Gastroesophageal sphincter (tissue), 3 donors: Measurements from ENCODE around the gene GON4L.
"Not testable (repeated sequence)": the region's sequence is repeated elsewhere in the genome, so short reads cannot be mapped to it uniquely, and the experiment has no call there.

Experiments used
- CTCF ChIP-seq, 4 experiments: fragments of 200-600 bp in 2 of 4; fragments of 450-650 bp in 2 of 4; sonication (generic) in 1 of 4; IDR thresholded peaks; one replicate each; pipeline ENCODE4 v1.5.1; 2017 to 2019; ENCODE audit warnings: antibody characterized with exemption in 4 of 4, mild to moderate bottlenecking in 2 of 4, moderate library complexity in 2 of 4
- POLR2A ChIP-seq, 2 donors: fragments of 450-650 bp; IDR thresholded peaks; one replicate each; pipeline ENCODE4 v1.6.1; 2017; ENCODE audit warnings: antibody characterized with exemption in 2 of 2, mild to moderate bottlenecking in 2 of 2, moderate library complexity in 1 of 2

DNA sequence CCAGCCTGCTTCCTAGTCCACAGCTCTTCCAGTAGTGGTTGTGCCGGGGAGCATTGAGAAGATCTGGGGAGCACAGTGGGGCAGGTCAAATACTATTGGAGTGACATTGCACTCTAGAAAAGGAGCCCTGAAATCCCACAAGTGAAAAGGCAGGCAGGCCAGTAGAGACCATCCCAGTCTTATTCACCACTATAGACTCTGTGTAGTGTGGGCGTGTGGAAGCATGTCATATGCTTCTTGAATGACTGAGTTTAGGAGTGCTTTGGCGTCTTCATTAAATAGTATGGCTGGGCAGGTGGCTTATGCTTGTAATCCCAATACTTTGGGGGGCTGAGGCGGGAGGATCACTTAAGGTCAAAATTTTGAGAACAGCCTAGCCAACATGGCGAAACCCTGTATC, 152.6 kb downstream of the GON4L start:
- TF ChIP-seq CTCF, POLR2A (IDR thresholded peaks at IDR 0.05): not testable (repeated sequence)
